Transverse colon (tissue), 4 donors: ENCODE data around the gene PBOV1. TPM values are rescaled to one million over a fixed set of nuclear protein-coding genes. Genes with fewer than 3 reads are reported as not detected.

ENCODE experiments used
- DNase-seq: peaks from one replicate; pipeline ENCODE4 v3.0.0-alpha.2; 2019
- H3K27ac ChIP-seq, 4 donors: fragments of 200-600 bp; sonication (generic); 2 replicates each; pipeline ENCODE4 v1.5.1; 2016 to 2018; ENCODE audit warnings: inconsistent platforms in 4 of 4
- H3K27me3 ChIP-seq: fragments of 200-600 bp; sonication (generic); 2 replicates; pipeline ENCODE4 v1.5.1; 2017; ENCODE audit warnings: inconsistent platforms
- H3K36me3 ChIP-seq, 4 donors: fragments of 200-600 bp; sonication (generic); 2 replicates each; pipeline ENCODE4 v1.5.1; 2017 to 2019; ENCODE audit warnings: inconsistent platforms in 4 of 4
- H3K4me1 ChIP-seq, 4 donors: fragments of 200-600 bp; sonication (generic); 2 replicates each; pipeline ENCODE4 v1.5.1; 2017 to 2020; ENCODE audit warnings: inconsistent platforms in 4 of 4
- H3K4me3 ChIP-seq, 4 donors: fragments of 200-600 bp; sonication (generic); 1 replicate in 1 of 4; 2 replicates in 3 of 4; pipeline versions ENCODE4 v1.5.1 to v1.6.1; 2017 to 2019; ENCODE audit warnings: inconsistent platforms in 4 of 4
- H3K9me3 ChIP-seq, 2 donors: fragments of 200-600 bp; sonication (generic); 2 replicates each; pipeline ENCODE4 v1.5.1; 2017 to 2019; ENCODE audit warnings: inconsistent platforms in 2 of 2
- EP300 ChIP-seq: sonication (generic); formaldehyde crosslinking; IDR thresholded peaks from one replicate; pipeline ENCODE4 v1.6.1; 2017; ENCODE audit warnings: antibody characterized with exemption, low read depth
- POLR2A ChIP-seq: fragments of 450-650 bp; IDR thresholded peaks from one replicate; pipeline ENCODE4 v1.6.1; 2016; ENCODE audit warnings: antibody characterized with exemption, mild to moderate bottlenecking, moderate library complexity
- POLR2AphosphoS5 ChIP-seq, 3 donors: sonication (generic); formaldehyde crosslinking; IDR thresholded peaks; one replicate each; pipeline ENCODE4 v1.6.1; 2016; ENCODE audit warnings: antibody characterized with exemption in 3 of 3
- WGBS, 2 donors: methylation state at CpG; one replicate each; pipeline ENCODE4 v1.1.5; 2018; ENCODE audit warnings: low coverage in 1 of 2; 5-methylcytosine and 5-hydroxymethylcytosine counted together
- in situ Hi-C, 4 donors: fragments of 200-750 bp; cut with MboI; loops; one replicate each; pipeline versions ENCODE4 v1.15.0 to v1.15.1; 2017; ENCODE audit warnings: low sequenced_read_pairs in 3 of 4, low pct_ligation_motif_present in 1 of 4, low pct_unique_long_range_greater_than_20kb in 1 of 4
- intact Hi-C: fragments of 100-400 bp; cut with DNase I; formaldehyde crosslinking; loops from one replicate; pipeline ENCODE4 v1.15.1; 2023; ENCODE audit warnings: low total_unique reads
- total RNA-seq, 4 donors: library from RNA; depleted of rRNA; stranded (reverse); fragments of >200 nt; gene quantifications; one replicate each; pipeline ENCODE4 v1.1.0, GENCODE V29; 2016
- TF ChIP-seq, protein P1 (sequence below), 5 experiments: fragments of 200-600 bp in 3 of 5; fragments of 450-650 bp in 2 of 5; sonication (generic) in 3 of 5; IDR thresholded peaks; 1 replicate in 2 of 5; 2 replicates in 3 of 5; pipeline ENCODE4 v1.5.1; 2016 to 2017; ENCODE audit warnings: antibody characterized with exemption in 5 of 5, inconsistent platforms in 3 of 5, mild to moderate bottlenecking in 2 of 5, moderate library complexity in 1 of 5

PBOV1 gene
- total RNA-seq, 4 donors from 2014 or later: not detected

DNA sequence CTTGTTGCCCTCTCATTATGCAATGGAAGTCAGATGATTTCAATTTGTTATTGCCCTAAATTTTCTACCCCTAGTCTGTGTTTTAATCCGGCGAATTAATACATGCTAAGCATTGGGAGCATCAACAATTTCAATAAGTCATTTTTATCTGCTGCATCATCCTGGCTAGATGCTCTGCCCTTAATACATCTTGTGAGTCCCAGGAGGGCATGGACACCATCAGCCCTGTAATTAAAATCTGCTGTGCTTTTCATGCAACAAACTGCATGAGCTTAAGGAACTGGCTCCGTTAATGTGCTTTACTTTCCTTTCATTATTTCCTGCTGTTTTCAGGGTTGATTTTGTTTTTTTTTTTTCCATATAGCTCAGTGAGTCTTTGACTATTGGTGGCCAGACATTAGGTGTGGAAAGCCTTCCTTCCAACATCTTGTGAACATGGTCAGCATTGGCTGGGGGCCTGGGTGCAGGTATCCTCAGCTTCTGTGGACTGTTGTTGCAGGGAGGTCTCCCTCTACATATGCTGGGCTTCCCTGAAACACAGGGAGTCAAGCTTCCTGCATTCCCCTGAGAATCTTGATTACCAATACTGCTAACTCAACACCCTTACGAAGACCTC is 8.5 kb upstream of the PBOV1 start:
- H3K36me3 ChIP-seq: no peaks in the 10 kb centered on the region
- no peak overlapping the region for H3K4me3 ChIP-seq
- no peaks in the 10 kb centered on the region for H3K27me3 ChIP-seq
- intact Hi-C loops: no loop called here
- H3K9me3 ChIP-seq: no peaks in the 10 kb centered on the region
- peaks cover 0 to 20% (median 13%) of the 10 kb centered on the region in 4 donors for H3K4me1 ChIP-seq
- peak overlapping the region; percentile 42 to 69 (median 60) for H3K27ac ChIP-seq
- in situ Hi-C loops: no loop called here
- WGBS, 2 donors: 66 to 73% methylated on average over 4 of the region's 4 CpGs
- no peak for DNase-seq
- TF ChIP-seq POLR2A (no peak), EP300 (no peak), POLR2AphosphoS5 (IDR thresholded peaks at IDR 0.05) (no peak)
- TF ChIP-seq, protein P1, sequence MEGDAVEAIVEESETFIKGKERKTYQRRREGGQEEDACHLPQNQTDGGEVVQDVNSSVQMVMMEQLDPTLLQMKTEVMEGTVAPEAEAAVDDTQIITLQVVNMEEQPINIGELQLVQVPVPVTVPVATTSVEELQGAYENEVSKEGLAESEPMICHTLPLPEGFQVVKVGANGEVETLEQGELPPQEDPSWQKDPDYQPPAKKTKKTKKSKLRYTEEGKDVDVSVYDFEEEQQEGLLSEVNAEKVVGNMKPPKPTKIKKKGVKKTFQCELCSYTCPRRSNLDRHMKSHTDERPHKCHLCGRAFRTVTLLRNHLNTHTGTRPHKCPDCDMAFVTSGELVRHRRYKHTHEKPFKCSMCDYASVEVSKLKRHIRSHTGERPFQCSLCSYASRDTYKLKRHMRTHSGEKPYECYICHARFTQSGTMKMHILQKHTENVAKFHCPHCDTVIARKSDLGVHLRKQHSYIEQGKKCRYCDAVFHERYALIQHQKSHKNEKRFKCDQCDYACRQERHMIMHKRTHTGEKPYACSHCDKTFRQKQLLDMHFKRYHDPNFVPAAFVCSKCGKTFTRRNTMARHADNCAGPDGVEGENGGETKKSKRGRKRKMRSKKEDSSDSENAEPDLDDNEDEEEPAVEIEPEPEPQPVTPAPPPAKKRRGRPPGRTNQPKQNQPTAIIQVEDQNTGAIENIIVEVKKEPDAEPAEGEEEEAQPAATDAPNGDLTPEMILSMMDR (IDR thresholded peaks at IDR 0.05): no peak

DNA sequence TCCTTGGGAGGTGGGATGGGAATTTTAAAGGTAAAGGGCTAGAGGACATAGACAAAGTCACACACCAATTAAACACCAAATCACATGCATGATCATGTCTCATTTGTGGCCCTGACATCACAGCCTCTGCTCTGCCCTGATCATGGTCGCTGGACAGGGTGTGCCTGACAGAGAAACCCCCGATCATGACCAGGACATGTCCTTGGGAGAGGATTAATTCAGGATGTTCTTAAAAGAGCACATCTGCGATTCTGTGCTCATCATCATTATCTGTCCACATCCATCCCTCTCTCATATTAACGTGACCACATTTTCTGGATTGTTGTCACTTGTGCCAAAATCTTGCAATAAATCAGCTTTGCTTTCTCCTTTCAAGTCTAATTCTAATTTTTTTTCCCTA is 7.7 kb upstream of the PBOV1 start:
- Histone ChIP-seq H3K9me3 (no peaks in the 10 kb centered on the region), H3K27me3 (no peaks in the 10 kb centered on the region), H3K4me3 (no peak overlapping the region), H3K36me3 (no peaks in the 10 kb centered on the region), H3K4me1 (peaks cover 0 to 17% (median 11%) of the 10 kb centered on the region in 4 donors), H3K27ac (peak overlapping the region in 1 of 4 donors; percentile 69)
- WGBS, 2 donors: 63 to 72% methylated on average over 2 to 4 of the region's 4 CpGs
- in situ Hi-C loops: no loop called here
- TF ChIP-seq POLR2AphosphoS5 (IDR thresholded peaks at IDR 0.05): no peak
- TF ChIP-seq EP300: no peak
- TF ChIP-seq, protein P1 (IDR thresholded peaks at IDR 0.05): no peak
- TF ChIP-seq POLR2A: no peak
- no peak for DNase-seq
- intact Hi-C loops: no loop called here

DNA sequence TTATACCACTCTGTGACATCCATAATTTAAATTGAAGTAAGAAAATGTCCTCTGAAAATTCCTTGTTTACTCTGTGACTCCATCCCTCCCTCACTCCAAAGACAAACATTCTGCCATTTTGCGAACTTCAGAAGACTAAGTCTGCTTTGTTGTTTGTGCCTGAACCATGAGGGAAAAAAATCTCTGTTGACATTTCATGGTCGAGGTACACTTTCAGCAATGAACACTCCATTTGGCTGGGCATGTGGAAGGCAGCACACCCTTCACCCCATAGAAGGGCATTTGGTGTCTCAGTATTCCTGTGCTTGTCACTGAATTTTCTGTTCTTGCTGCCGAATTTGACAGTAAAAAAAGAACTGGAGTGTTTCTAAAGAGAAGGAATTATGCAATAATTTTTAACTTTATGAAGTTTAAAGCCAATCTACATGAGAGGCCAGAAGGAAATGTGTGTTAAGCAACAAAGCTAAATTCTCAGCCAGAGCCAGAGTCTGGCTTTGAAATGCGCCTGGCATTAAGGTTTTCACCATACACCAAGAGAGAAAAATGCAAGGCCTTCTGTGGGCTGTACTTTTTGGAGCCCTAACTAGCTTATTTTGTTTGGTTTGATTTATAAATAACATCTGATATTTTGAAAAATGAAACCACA is 4.7 kb upstream of the PBOV1 start:
- H3K27me3 ChIP-seq: no peaks in the 10 kb centered on the region
- WGBS, 2 donors: 68 to 71% methylated on average over 3 to 4 of the region's 4 CpGs
- H3K9me3 ChIP-seq: no peaks in the 10 kb centered on the region
- no peaks in the 10 kb centered on the region for H3K36me3 ChIP-seq
- intact Hi-C loops (no loop called here), in situ Hi-C loops (no loop called here)
- TF ChIP-seq POLR2A (no peak), POLR2AphosphoS5 (IDR thresholded peaks at IDR 0.05) (no peak), EP300 (no peak)
- TF ChIP-seq, protein P1 (IDR thresholded peaks at IDR 0.05): no peak
- DNase-seq: no peak
- peaks cover 0 to 29% (median 16%) of the 10 kb centered on the region in 4 donors for H3K4me1 ChIP-seq
- peak overlapping the region in 1 of 4 donors; percentile 12 for H3K27ac ChIP-seq
- no peak overlapping the region for H3K4me3 ChIP-seq

DNA sequence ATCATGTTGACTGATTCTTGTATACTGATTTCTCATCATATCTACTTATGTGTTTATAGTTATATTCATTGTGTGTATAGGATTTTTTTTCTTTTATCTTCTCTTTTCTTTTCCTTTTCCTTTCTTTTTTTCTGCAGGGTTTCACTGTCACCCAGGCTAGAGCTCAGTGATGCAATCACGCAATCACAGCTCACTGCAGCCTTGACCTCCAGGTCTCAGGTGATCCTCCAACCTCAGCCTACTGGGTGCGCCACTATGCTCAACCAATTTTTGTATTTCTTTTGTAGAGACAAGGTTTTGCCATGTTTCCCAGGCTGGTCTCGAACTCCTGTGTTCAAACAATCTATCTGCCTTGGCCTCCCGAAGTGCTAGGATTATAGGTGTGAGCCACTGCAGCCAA is 1.6 kb upstream of the PBOV1 start:
- no peaks in the 10 kb centered on the region for H3K27me3 ChIP-seq
- 93 to 94% methylated on average over 4 of the region's 4 CpGs for WGBS, 2 donors
- H3K4me3 ChIP-seq: no peak overlapping the region
- no peaks in the 10 kb centered on the region for H3K36me3 ChIP-seq
- intact Hi-C loops: no loop called here
- H3K27ac ChIP-seq: peak overlapping the region in 2 of 4 donors; percentile 50 to 56
- in situ Hi-C loops: no loop called here
- no peak for DNase-seq
- peaks cover 0 to 17% (median 8%) of the 10 kb centered on the region in 4 donors for H3K4me1 ChIP-seq
- H3K9me3 ChIP-seq: no peaks in the 10 kb centered on the region
- TF ChIP-seq POLR2A (no peak), EP300 (no peak), POLR2AphosphoS5 (IDR thresholded peaks at IDR 0.05) (no peak)
- TF ChIP-seq, protein P1 (IDR thresholded peaks at IDR 0.05): no peak
